ENCODE measurements around the gene SYT9.
A peak's percentile ranks its signal among the peaks of the same experiment; 100 is the strongest.

The SYT9 gene

DNA sequence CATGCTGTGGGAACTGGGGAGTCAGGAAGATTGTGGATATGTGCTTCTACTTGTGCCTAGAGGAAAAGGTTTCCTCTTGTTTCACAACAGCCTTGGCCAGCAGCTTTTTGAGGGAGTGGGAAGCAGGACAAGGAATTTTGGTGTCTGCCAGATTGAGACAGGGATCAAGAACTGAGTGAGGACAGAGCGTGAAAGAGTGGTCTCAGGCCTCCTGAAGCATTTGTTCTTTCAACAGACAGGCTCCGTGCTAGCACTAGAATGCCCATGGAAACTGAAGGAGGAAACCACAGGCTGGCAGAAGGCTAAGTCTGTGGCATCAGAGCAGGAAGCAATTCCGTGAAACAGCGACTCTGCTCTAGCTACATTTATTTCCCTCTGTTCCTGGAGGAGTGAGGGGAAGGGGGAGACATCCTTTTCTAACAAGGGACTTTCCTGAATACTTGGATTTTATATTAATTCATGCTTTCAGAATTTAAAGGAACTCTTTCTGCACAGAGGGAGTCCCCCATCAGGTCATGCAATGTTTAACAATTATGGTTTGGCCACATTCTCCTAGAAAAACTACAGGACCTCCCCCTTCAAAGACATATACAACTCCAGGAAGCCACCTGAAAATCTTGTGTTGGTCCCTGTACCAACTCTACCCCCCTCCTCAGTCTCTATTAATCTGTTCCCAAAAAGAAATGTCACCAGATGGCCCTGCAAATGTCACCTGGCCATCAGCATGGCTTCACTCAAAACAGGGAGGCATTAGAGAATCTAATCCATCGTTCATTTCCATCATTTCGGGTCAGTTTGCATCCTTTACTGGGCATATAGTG, 96.1 kb downstream of the SYT9 start:
- DNase-seq, result no peak

DNA sequence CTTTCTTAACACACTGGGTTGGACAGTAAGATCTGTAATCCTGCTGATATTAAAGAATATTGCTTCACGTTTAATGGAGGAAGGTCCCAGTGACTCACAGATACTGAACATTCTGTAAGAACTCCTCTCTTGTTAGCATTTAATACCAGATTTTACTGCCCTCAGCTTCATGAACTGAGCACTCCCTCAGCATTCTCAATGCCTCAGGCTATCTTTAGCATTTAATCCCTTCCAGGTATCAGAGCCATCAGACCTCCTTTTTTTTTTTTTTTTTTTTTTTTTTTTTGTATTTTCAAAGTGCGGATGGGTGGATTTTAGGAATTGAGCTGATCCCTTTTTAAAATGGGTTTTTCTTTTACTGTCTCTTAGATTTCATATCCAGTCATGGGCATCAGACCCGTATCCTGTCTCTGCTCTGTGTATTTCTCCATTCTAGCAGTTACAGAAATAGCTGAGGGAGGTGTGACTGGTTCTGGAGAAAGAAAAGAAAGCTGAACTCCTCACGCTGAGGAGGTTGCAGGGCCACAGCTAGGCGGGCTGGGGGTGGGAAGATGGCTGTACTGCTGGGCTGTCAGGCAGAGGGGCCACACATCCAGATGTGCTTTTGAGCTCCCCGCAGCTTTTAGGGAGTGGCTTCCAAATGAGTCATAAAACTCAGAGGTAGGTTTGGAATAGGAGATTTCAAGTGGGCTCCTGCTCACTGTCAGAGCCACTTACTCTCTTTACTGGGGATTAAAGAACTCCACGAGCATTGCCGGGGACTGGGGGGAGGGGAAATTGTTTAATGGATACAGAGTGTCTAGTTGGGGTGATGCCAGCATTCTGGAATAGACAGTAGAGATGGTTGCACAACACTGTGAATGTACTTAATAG, 97.0 kb downstream of the SYT9 start:
- DNase-seq, result peak; percentile 16

DNA sequence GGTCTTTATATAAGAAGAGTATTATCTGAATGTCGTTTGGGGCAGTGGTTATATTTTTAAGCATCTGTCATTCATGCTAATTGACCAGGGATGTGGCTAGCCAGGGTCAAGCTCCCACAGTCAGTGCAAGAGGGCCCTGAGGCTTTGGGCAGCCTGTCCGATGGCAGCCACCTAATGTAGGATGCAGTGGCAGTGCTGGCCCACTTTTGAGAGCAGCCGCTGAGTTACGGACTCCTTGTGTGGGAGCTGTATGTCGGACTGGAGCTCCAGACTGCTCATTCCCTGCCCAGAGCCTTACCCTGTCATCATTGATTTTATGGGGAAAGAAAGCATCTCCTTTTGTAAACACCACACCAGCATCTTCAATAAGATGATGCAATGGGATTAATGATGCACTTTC, 99.5 kb downstream of the SYT9 start:
- no peak for DNase-seq

DNA sequence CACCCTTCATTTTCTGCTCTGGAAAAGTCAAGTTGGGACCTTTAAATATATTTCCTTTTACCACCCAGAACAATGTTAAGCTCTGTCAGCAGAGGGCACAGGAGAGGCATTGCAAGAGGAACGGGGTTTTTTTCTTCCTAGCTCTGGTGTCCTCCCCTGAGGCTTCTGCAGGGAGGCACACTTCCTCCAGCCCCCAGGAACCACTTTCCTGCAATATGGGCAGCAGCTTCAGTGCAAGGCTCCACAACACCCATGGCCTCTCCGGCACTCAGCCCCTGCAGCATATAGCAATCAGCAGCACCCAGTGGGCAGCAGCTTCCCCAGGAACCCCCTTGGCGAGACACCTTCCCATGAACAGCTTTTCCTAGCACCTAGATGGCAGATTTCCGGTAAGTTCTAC, 101.4 kb downstream of the SYT9 start:
- peak; percentile 19 for DNase-seq

DNA sequence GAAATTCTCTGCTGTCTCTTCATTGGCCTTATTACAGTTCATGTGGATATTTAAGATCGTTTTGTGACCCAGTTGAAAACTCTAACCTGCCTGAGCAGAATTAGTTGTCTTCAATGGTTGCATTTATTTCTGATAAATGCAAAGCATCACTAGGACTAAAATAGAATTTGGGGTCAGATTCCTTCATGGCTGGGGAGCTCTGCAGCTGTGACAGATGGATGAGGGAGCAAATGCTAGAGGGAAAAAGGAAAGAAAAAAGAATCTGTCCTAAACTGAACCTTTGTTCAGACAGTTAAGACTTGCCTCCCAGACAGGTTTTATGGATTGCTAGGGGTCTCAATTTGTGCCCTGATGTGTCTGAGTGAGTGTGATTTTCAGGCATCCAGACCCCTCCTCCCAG, 113.0 kb downstream of the SYT9 start:
- no peak for DNase-seq

DNA sequence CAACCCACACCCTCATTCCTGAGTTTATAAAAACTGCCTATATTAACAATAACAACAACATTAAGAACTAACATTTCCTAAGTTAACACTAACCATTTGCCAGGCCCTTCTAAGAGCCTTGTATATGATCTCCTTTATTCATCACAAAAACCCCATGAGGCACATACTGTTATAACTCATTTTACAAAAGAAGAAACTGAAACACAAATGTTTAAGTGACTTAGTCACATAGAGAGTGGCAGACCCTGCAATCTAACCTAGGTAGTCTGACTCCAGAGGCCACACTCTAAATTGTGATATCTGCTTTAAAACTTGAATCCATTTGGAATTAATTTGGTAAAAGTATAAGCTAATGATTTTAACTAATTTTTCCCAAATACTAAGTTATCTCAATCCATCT, 116.1 kb downstream of the SYT9 start:
- DNase-seq, result no peak

DNA sequence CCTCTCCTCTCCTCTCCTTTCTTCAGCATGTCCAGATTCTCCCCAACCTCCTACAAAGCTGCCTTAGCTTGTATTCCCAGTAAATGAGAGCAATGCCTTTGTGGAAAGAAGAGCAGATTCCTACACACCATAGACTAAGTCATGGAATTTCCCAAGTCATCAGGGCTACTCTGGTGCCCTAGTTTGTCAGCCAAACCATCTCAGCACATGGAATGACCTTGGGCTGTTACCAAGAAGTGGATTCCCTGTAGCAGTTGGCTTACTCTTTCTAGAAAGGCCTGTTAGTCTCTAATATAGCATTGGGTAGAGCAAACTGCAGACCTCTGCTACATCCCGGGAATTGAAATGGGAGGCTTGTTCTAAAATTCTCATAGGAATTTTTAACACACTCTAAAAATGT, 124.7 kb downstream of the SYT9 start:
- no peak for DNase-seq

DNA sequence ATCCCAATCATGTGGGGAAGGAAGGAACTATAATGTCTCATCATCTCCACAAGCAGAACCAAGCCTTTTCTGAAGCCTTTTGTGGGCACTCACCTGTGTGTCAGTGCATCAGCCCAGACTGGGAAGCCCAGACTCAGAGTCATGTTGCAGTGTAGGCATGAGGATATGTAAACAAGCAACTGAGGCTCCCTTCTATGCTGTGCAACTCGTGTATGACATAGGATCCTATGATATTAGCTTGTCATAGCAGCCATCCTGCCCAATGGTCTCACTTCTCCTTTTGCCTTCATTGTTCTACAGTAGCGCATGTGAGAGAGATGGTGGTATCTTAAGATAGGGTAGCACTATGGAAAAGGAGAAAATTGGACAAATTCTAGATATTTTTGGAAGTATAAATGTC, 130.2 kb downstream of the SYT9 start:
- DNase-seq, result no peak

DNA sequence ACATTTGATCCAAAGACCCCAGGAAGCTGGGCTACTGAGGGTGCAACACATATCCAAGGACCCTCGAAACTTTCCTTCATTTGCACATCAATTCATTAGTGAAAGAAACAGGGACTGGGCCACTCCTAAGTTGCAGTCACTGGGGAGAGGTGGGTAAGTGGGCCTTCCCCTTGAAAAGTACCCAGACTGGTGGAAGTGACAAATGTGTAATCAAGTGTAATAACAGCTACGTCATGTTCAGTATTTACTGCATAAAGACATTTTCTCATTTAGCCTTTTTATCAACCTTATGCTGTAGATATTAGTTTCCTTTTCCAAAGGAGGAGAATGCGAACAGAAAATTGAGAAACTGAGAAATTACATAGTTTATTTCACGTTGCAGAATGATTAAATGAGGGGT, 131.7 kb downstream of the SYT9 start:
- no peak for DNase-seq

DNA sequence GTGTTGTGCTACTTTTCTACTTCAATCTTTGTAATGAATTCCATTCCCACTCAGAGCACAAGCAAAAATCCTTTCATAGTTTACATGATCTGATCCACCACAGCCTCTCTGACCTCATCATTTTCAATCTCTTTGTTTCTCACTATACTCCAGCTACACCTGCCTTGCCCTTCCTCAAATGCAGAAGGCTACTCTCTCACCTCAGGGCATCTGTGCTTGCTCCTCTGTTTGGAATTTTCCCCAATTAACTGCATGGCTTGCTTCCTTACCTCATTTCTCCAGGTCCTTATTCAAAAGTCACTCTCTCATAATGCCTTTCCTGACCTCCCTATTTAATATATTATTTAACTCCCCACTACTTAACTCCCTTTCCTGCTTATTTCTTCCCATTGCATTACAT, 133.0 kb downstream of the SYT9 start:
- DNase-seq, result no peak

DNA sequence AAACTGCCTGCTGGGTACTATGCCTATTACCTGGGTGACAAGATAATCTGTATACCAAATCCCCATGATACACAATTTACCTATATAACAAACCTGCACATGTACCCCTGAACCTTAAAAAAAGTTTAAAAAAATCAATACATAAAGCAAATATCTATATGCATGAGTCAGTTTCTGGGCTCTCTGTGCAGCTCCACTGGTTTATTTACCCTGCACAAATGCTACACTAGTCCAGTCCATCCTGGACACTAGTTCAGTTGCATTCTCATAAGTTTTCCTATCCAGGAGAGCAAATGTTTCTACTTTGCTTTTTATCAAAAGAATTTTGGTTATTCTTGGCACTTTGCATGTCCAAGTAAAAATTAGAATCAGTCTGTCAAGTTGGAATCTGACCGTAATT, 133.8 kb downstream of the SYT9 start:
- DNase-seq, result no peak

DNA sequence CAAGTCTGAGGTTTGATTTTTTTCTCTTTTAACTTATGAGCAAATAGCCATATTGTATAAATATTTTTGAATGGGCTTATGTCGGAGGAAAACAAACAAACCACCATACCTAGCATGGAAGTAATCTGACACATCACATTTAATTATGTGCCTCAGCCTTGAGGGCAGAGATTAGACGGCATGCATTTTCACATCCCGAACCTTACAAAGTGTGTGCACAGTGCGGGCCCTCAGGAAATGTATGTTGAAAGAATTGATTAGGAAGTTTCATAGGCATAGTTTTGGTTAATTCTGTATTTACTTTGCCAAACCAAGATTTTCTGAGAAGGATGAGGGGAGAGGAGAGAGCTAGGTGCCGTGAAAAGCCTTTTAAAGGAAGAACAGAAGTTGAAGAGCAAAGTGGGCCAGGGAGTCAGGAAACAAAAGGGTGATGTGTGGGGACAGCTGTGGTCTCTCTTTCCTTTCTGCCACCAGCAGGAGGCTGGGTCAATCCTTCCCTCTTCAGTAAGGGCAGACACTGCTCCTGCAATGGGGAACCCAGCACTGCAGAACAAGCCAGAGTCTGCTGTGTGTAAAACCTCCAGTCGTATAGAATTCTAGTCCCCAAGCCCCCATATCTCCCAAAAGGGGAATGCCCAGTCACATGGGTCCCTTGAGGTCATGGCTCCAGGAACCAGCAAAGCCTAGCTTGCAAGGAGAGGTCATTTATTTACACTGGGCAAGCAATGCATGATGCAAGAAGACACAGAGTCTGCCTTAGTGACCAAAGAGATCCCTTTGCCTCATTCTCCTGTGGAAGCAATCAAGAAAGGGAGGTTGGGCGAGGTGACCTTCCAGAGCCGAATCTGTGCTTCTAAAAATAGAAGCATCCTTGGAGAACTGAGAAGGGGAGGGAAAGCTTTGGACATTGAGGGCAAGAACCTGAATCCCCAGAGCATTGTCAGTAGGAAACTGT, 162.5 kb downstream of the SYT9 start:
- no peak for DNase-seq

DNA sequence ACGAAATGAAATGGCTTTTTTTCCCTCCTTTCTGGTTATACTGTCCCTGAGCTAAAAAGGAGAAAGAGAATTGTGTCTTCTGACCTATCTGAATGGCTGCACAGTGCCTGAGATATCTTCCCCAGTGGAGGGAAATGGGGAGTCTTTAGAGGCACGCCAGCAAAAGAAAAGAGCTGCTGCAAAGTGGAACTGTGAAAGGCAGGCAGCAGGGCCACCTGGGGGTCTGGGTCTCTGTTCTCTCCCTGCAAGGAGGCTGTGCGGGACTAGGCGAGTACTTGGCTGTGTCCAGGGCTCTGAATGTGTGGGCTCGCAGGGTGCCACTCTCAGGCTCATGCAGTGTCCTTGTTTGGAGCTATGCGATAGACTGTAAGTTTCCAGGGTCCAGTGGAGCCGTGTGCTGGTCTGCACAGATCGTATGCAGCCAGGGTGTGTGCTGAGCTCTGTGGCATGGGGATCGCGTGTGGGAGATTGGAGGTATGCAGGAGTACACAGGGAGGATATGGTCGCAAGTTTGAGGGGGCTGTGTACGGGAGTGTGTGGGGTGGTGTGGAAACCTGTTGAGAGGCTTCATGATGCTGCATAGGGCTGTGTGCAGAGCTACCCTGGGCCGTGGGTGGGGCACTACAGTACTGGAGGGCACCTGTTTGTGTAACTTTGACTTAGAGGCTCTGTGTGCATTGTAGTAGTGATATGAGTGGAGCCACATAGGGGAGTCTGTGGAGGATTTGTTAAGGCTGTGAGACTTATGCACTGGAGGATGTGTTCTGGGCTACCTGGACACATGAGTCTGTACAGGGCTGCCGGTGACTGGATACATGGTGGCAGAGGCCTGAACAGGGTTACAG, 163.5 kb downstream of the SYT9 start:
- no peak for DNase-seq

DNA sequence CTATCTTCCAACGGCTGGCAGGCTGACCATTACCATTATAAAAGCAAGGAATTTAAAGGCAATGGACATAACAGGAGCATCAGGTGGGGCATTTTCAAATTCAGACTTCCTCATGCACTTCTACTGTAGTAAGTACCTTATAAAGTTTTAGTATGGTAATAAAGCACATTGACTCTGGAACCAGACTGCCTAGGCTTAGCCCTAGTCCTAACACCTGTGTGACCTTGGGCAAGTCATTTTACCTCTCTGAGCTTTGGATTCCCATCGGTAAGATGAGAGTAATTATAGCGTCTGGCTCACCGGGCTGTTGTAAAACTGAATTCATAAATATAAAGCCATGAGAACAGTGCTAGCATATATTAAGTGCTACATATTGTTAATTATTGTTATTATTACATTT, 164.4 kb downstream of the SYT9 start:
- no peak for DNase-seq

DNA sequence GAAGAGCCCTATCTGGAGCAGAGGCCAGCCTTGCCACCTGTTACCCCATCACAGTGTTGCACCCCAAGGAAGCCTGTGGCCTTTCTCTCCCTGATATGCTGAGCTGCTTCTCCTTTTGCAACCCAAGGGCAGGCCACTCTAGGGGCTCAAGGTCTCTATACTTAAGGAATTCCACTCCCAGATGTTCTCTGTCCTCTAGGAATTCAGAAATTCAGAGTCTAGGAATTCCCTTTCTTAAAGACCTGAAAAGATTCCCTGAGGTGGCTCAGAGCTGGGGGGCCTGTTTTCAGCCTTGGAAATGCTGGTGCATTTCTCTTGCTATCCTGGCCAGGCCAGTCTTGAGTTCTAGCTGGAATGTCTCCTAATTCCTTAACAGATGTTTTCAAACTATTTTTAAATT, 165.6 kb downstream of the SYT9 start:
- no peak for DNase-seq

DNA sequence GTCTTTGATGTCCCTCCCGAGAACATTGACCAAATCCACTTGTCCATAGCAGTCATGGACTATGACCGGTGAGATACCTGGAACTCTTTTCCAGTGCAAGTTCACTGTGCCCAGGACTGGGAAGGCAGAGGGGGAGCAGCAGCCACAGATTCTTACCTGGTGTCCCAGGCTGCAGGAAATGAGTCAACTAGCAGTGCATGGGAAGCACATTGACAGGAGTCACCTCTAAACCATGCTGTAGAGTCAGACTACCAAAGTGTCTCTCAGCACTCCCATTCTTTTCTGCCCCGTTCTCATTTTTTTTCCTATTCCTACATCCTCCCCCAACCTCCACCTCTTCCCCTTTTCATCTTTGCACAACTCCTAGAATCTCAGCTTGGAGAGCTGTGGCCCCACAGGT, 166.4 kb downstream of the SYT9 start:
- no peak for DNase-seq

DNA sequence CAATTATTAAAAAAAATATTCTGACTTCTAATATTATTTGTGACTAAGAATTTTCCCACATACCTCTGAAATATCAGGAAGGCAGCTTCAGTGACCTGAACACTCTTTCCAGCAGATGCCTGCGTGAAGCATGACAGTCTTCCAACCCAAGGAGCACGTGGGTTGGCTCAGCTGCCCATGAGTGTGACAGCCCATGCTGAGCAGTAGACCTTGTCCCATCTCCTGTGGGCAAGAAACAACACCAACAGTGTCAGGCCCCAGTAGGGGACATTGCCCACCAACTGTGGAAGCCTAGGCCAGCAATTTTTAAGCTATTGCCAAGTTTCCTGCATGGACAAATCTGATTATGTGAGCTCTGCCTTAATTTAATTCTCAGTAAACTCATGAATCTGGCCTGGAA, 167.2 kb downstream of the SYT9 start:
- DNase-seq, result no peak

DNA sequence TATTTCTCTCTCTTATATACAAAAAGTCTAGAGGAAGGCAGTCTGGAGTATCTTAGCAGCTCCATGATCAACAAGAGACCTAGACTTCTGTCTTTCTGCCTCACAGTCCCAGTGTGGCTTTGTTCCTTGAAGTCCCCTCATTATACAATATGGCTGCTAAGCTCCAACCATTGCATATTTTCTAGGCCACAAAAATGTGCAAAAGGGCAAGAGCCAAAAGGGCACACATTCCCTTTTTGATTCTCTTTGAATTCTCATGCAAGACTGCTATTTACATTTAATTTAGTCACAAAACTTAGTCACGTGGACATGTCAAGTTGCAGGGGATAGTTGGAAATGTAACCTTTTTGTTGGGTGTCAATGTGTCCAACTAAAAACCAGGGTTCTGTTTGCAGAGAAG, 169.4 kb downstream of the SYT9 start:
- no peak for DNase-seq

DNA sequence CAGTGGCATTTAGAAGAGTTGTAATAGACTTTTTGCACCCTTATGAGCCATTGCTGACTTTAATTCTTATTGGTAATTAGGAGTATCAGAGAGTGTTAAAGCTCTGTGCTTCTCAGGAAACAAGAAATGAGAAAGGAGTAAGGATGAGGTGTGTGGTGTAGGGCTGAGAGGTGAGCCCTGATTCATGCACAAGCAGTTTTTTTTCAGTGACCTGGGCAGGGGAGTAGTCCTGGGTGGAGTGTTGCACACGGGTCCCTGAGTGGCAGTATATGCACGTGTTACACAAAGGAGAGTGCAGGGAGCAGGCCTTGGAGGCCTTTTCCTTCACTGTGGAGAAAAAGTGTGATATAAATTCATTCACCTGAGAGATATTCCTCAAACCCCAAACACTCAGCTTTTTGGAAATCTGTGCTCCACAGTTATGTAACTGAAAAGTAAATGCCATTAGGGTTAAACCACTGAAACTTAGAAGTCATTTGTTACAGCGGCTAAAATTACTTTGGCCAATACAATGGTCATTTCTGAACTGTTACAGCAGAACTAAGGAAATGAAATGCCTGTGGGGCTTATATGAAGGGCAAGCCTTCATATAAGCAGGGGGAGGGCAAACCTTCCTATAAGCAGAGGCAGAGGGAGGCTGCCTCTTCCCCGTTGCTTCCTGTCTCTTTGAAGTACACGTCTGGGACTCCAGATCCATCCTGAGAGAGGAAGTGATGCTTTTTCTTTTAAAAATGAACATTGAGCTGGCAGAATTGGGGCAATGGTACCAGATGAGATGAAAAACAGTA, 171.0 kb downstream of the SYT9 start:
- no peak for DNase-seq

DNA sequence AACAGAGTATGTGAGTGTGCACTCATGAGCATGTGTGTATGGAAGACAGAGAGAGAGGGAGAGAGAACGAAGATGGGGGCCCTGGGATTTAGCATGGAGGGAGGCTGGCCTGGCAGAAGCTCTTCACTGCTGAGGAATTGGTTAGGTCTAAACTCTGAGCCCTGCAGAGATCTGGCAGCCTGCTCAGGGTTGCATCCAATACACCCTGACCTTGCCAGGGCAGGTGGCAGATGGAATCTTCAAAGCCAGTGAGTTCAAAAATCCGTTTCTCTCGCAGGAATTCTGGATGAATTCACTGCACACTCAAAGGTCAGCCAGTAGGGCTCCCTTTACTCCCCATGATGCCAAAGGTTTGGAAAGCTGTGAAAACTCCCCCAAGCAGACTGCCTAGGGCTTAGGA, 172.2 kb downstream of the SYT9 start:
- no peak for DNase-seq

DNA sequence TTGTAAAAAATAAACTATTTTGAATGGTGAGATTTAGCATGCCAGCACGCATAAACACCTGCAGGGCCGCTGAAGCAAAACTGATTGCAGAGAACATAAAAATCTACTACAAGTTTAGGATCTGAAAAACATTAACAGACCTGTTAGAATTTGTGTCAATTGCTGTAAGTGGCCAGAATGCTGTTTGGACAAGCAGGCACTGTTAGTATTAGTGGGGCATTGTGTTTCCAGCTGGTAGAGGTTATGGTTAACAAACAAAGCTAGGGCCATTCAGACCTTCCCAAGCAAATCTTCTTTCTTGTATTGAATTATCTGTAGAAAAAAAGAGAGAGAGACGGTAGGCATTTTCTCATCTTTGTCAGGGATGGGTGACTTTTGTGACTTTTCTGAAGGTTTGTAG, 176.0 kb downstream of the SYT9 start:
- DNase-seq, result peak; percentile 33

Measured in NCI-H2029 (cell line).